Endothelial cell of umbilical vein (primary cell): ENCODE data around the gene SLC22A23.

ENCODE experiments used
- EZH2 ChIP-seq: IDR thresholded peaks from 2 replicates; pipeline ENCODE4 v1.6.1; 2012; ENCODE audit warnings: borderline replicate concordance, low read depth, mild to moderate bottlenecking, moderate library complexity, low read length, inconsistent platforms; ENCODE audit not compliant: severe bottlenecking
- JUN ChIP-seq: IDR thresholded peaks from 2 replicates; pipeline ENCODE4 v1.6.1; 2011; ENCODE audit warnings: borderline replicate concordance, low read depth; ENCODE audit not compliant: insufficient read length, insufficient read depth
- MAX ChIP-seq: IDR thresholded peaks from 2 replicates; pipeline ENCODE4 v1.6.1; 2011; ENCODE audit not compliant: insufficient read depth, insufficient read length
- POLR2A ChIP-seq: IDR thresholded peaks from 2 replicates; pipeline ENCODE4 v1.6.1; 2012; ENCODE audit warnings: low read depth, mild to moderate bottlenecking, control low read depth, low read length

- no peak for TF ChIP-seq JUN
- no peak for TF ChIP-seq POLR2A
- no peak for TF ChIP-seq EZH2
- TF ChIP-seq MAX, result no peak
These were observed 170.1 kb downstream of the SLC22A23 start for GRCh38 chr6:3286641-3287171.
